ENCODE measurements around the gene OR10A3.

OR10A3 gene

DNA sequence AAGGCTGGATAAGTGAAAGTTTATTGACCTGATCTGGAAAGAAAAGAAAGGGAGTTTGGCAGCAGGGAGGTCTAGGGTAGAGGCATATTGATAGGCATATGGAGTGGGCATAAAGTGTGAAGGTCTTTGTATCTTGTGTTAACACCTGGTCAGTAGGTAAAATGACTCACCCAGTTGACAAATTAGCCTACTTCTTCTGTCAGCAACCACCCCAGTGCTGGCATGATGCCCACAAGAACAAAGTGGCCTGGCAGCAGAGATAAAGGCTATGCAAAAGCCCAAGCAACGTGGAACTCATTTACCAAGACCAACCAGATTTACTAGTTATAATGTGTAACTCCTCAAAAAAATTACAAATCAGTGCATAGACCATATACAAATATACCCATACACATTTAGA is 4.9 kb downstream of the OR10A3 start:
- DNase-seq: no peak

DNA sequence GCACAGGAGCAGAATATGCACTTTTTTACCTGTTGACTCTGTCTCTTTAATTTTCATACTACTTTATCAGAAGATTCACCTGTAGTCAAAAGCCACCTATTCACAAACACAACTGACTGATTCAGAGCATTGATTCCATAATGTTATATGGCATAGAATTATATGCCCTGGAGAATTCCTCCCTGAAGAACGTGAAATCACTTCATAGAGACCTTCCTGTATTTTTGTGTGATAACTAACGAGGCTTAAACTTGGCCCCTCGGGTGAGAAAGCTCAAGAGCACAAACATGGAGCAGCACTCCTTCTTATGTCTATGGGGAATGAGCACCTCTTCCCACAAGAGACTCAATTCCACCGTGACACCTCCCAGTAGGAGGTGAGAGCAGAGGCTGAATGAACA is 10.3 kb downstream of the OR10A3 start, which contains the start of gene OR10A6:
TSS of gene OR10A6 (minus strand) at position 101 of the 400 bp plus-strand sequence. CDS start 2,606 bp downstream, outside the sequence.
- DNase-seq: no peak

DNA sequence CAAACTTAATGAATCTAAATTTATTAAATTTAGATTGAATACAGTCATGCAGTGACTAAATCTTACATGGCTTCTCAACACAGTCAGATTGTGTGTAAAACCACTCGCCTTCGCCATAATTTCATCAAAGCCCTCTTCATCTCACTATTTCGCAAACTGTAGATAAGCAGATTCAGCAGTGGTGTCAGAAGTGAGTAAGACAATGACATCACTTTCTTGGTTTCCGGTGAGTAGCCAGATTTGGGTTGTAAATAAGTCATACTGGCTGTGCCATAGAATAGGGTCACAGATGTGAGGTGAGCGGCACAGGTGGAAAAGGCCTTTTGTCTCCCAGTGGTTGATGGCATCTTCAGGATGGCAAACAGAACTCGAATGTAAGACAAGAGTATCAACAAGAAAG is 13.9 kb downstream of the OR10A3 start:
- no peak for DNase-seq

DNA sequence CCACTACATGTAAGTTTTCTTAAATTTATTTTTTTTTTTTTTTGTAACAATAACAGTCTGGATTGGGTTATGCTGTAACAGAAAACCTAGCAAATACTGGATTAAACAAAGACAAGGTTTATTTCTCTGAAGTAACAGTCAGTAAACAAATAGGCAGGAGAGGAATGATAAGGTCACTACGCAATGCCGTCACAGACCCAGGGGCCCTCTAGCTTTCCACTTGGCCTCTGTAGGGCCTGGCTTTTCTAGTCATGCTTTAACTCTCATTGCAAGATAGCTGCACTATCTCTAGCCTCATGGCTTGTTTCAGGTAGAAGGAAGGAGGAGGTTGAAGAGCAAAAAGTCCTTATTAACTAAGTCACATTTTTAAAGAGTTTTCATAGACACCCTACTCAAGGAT is 17.0 kb downstream of the OR10A3 start:
- DNase-seq: no peak

DNA sequence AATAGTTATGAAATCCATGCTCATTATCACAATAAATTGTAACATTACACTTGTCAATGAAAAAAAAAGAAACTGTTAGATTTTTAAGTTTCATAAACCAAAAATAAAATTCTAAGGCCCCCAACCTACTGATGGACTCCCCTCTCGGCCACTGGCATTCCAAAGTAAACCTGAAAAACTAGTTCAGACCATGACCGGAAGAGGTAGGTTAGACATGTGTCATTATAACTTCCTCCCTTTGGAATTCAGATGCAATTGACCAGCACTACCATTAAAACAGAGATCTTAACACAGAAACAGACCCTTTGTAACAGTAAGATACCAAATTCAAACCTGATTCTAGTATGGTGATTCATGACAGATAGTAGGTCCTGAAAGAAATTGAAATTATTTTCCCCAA is 23.4 kb downstream of the OR10A3 start:
- no peak for DNase-seq

DNA sequence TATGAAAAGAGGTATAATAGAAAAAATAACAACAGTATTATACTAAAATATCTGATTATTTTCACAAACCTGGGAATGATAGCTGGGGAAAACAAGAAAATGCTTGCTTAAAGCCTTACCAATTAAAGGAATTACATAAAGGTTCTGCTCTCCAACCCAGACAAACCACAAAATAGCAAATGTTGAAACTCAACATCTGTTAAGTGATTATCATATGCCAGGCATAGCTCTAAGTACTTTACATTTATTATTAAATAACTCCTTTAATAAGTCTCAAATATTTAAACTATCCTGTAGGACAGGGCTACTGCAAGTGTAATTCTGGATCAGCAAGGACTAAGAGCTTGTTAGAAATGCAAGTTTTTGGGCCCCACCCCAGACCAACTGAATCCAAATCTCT is 30.5 kb downstream of the OR10A3 start:
- no peak for DNase-seq

DNA sequence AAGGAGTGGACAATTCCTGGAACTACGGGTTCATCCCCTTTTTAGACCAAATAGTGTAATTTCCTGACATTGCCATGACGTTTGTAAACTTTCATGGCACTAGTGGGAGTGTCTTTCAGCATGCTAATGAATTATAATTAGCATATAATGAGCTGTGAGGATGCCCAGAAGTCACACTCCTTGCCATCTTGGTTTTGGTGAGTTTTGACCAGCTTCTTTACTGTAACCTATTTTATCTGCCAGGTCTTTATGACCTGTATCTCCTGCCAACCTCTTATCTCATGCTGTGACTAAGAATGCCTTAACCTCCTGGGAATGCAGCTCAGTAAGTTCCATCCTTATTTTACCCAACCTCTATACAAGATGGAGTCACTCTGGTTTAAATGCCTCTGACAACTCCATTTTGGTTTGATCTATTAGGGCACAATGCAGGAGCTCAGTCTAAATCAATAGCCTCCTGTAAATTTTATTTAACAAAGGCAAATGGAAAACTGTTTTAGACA is 31.2 kb downstream of the OR10A3 start:
- DNase-seq: no peak

DNA sequence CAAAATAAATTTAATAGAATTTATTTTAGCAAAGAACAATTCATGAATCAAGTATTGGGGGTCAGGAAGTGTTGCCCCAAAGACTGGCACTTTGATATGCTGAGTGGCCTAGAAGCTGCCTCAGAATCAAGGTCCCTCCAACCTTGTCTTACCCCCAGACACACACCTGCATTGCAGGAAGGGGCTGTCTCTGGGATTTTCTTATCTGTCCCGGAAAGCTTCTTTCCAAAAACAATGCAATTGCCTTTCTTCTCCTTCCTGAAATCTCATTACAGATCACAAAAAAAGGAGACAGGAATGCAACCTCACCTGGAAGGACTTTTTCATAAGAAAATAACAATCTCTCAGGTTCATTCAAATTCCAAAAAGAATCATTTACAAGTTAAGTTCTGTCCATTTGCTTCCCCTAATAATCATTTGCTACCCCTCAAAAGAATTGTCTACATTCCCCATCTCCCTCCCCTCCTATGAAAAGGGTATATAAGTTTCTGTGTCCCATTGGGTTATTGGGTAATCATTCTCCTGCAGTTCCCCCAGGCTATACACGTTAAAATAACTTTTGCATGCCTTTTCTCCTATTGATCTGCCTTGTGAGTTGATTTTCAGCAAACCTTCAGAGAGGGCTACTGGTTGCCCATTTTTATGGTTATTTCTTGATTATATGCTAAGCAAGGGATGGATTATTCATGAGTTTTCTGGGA is 31.8 kb downstream of the OR10A3 start:
- no peak for DNase-seq

DNA sequence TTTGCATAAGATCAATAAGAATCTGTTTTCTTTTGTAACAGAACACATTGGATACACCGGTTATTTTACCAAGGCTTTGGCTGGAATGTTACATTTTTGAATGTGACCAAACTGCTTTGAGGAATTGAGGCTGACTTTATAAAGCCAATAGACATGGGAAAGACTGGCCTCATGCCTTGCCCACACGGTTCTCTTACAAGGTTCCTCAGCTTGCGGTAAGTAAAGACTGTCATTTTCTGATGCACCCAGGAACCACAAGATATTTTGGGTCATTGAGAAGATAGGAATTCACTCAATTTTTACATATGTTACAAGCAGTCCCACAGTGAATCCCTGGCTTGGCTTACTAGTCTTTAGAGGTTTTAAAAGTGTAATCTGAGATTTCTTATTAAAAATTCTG is 34.4 kb downstream of the OR10A3 start:
- no peak for DNase-seq

DNA sequence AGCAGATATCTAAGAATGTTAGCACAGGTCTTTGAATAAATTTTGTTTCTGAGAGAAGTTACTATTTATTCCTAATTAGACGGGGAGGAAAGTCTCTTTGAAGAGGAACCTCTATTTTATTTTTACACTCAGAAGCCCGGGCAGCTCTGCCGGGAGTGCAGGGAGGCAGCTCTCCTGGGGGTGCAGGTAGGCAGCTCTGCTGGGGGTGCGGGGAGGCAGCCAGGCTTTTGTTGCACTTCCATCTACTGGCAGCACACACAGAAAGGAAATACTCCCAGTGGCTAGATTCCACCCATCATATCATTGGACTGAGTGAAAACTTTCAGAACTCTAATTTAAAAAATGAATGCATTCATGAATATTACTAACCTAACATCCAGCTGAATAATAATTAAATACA is 35.0 kb downstream of the OR10A3 start:
- DNase-seq: no peak

DNA sequence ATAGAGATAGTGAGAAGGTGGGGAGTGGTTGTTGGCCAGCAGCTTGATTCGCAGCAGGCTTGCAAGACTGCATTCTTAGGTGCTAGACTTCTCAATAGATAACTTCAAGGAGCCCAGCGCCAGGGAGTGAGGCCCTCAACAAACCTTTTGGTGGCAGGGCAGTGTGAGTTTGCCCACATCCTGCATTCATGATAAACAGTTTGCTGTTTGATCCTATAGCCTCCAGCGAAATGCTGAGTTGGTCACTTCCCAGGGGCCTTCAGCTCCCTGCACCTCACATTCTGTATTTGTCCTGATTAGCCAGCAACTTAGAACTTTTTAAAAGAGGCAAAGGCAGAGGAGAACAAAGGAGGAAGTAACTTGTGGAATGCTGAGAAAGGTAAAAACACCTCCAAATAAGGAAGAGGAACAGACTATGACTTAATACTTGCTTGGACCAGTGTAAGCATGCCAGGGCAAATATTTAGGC is 35.5 kb downstream of the OR10A3 start:
- no peak for DNase-seq

DNA sequence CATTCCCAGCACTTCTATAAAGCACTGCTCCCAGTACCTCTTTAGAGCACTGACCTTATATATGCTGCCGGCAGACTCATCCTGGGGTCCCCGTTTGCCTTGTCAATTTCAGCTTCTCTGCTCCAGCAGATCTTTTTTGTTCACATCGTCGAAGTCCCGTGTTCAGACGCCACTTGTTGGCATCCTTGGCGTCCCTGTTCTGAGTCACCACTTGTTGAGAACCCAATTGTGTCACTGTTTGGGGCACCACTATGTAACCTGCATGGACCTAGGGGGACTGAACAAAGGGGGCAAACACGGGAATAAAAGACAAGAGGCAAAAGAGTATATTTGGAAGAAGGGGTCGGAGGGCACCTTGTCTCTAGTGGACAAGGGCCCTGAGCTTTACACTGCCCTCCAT is 36.0 kb downstream of the OR10A3 start:
- no peak for DNase-seq

DNA sequence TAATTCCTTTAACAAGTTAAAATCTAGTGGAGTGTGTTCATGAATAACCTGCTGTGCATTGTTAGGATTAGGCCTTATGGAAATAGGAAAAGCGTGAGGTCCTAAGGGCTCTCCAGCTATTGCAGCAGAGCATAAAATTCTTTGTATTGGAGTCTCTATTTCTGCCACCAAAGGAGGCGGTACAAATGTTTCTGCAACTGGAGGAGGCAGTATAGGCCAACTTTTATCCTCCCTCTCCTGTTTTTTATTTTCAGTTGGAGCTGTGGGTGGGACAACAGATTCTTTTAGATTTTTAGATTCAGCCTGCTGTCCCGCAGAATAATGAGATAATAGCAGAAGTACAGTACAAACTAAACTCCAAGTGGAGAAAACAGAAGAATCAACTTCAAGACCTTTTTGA is 36.6 kb downstream of the OR10A3 start:
- DNase-seq: no peak

DNA sequence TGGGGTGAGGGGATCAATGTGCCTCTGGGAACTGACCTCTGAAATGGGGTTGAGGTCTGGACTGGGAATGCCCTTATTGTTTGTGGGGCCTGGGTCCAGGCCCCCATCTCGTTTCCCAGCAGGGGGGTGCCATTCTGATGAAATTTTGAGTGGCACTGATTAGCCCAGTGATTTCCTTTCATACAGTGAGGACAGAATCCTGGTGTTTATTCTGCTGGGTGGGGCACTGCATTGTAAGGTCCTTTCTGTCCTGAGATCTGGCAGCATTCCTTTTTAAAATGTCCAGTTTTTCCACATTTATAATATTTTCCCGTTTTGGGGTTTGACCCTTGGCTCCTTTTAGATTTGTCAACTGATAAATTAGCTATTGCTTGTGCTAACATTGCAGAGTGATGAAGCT is 37.6 kb downstream of the OR10A3 start:
- DNase-seq: no peak

DNA sequence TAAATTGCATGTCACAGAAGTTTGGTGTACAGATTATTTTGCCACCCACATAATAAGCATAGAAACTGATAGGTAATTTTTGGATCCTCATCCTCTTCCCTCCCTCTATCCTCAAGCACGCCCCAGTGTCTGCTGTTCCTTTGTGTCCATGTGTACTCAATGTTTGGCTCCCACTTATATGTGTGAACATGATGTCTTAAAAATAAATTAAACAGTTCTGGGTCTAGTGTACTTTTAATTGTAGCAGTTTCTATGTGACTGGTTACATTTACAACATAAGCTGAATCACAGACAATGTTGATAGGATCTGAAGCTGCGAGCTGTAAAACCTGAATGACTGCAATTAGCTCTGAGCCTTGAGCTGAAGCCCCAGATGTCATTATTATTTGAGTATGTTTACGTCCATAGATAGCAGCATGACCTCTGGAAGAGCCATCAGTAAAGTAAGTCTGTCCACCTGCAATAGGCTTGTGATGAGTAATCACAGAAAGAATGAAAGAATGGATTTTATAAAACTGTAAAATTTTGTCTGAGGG is 40.1 kb downstream of the OR10A3 start:
- no peak for DNase-seq

DNA sequence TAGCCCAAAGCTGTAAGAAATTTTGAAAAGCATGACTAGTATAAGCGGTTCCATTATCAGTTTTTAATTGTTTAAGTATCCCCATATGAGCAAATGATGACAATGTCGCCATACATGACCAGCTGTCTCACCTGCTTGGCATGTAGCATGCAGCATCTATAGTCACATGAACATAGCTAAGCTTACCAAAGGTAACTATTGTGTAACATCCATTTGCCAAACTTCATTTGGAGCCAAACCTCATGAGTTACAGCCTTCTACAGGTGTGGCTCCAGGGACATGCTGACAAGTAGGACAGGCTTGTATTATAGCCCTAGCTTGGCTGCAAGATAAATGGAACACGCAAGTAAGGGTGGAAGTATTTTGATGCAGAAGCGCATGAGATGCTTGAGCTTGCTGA is 40.8 kb downstream of the OR10A3 start:
- DNase-seq: no peak

DNA sequence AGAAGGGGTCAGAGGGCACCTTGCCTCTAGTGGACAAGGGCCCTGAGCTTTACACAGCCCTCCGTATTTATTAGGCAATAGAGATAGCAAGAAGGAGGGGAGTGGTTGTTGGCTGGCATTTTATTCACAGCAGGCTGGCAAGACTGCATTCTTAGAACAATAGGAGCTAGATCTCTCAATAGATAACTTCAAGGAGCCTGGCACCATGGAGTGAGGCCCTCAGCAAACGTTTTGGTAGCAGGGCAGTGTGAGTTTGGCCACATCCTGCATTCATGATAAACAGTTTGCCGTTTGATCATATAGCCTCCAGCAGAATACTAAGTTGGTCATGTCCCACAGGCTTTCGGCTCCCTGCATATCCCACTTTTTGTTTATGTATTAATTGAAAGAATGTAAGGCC is 42.1 kb downstream of the OR10A3 start:
- DNase-seq: no peak

DNA sequence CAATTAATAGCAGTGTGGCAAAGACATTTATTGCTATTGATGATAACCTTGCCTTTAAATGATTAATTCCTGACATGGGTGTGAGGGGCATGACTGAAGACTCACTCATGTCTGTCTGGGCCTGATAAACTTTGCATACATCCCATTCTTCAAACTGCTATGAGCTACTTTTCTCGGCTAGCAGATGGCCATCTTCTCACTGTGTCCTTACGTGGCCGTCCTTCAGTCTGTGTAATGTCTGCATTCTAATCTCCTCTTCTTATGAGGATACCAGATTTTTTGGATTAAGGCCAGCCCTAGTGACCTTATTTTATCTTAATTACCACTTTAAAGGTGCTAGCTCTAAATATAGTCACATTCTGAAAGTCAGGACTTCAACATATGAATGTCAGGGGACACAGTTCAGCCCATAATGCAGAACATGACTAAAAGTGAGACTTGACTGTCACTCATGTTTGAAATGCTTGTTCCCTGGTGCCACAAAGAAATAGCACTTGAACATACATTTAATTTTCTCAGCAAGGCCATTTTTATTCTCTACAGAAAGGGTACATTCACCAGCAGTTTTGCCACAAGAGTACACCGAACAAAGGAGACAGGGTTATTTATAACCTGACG is 42.7 kb downstream of the OR10A3 start:
- no peak for DNase-seq

DNA sequence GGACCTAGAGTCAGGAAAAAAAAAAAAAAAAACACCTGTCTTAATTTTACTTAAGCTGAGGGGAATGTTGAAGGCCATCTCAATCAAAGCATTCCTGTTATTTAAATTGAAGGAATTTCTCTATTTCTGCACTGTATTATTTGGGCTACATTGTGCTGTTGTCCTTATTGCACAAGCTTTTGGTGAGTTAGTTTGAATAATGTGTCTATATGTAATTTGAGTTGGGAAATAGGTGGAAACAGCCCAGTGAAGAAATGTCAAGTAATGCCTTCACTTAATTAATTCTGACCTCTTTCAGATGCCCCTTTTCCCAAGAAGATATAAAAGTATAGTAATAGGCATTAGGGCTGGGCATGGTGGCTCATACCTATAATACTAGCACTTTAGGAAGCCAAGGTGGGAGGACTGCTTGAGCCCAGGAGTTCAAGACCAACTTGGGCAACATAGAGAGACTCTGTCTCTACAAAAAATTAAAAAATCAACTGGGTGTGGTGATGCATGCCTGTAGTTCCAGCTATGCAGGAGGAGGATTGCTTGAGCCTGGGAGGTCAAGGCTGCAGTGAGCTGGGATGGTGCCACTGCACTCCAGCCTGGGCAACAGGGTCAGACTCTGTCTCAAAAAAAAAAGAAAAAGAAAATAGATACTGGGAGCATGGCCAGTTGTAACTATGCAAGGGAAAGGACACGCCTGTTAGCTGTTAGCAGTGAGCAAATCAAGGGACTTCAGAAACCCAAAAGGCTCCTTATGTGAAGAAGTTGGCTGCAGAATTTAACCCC is 45.3 kb downstream of the OR10A3 start:
- no peak for DNase-seq

DNA sequence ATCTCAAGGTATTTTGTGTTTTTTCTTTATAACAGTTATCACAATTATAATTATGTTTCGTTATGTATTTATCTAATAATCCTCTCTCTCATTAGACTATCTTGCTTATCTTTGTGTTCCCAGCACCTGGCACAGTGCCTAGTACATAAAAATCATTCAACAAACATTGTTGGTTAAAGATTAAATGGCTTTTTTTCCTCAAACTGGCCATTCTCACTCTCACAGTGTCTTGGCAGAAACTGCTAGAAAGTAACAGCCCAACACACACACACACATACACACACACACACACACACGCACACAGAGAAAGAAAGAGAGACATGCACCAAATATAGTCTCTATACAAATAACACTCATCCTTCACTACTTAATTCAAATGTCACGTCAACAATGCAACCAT is 47.3 kb downstream of the OR10A3 start:
- DNase-seq: no peak

DNA sequence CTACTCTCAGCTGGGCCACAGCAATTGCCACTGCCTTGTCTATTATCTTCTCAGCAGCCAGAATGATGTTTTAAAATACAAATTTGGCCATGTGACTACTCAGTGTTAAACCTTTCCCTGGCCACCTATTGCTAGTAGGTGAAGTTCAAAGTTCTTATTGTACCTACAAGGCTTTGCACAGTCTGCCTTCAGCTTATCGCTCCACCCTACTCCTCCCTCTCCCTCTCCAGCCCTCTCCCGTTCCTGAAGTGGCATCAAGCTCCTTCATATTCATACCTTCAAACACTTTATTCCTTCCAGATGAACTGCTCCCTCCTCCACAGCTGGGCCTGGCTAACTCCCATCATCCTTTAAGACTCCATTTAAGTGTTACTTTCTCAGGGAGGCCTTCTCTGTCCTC is 47.7 kb downstream of the OR10A3 start:
- no peak for DNase-seq

DNA sequence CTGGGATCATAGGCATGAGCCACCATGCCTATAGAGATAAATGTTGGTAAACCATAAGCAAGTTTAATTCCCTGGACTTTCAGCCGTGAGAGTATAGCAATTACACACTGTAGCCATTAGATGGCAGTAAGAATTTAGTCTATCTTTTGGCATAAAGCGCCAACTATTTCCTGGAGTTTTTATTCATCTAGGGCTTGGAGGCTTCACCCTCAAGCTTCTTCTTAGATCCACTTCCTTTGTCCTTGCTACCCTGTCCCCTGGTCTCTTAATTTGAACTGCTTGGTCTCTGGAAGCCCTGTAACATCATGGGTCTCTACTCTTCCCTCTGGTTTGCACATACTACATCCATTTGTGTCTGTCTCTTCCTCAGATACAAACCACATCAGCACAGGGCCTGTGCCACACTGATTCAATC is 48.7 kb downstream of the OR10A3 start:
- no peak for DNase-seq

DNA sequence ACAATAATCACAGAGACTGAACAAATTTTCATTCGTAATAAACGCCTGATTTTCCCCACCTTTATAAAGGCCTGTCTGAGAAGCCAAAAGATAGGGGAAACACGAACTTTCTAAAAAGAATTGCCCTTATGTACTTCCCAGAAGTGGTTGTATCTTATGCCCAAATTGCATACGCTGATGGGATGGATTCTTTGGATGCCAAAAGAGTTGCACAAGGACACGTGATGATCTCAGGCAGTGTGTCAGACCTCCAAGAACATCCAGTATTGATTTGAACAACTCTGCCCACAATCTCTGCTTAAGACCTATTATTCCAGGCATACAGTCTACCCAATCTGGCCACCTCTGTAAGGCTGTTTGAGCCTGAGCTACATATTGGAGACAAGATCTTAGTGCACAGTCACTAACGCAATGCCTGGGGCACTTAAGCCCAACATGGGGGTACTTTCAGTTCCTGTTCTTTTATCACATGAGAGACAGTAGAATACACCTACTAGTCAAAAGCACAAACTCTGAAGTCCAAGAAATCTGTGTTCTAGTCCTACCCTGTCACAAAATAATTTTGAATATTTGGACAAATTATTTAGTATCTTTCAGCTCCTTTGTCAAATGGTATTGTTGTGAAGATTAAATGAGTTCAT is 49.3 kb downstream of the OR10A3 start:
- no peak for DNase-seq
